ENCODE results near the gene ZKSCAN5.

DNA sequence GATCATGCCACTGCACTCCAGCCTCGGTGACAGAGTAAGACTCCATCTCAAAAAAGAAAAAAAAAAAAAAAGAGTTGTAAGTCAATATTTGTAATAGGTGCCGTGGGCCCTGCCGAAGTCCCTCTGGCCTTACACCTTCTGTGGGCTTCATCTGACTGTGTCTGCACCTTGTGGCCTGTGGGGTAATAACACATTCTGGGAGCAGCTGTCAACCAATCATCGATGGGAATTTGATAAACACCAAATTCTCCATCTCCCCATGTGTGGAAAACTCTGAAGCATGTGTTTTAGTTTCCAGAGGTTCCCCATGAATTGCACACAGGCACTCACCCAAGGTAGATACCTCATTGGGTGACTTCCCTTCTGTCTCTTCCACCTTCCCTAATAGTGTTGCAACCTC is 15.2 kb upstream of the ZKSCAN5 start:
- TF ChIP-seq EP300 (IDR thresholded peaks at IDR 0.05) (no peak), CTCF (IDR thresholded peaks at IDR 0.05) (no peak)
